Activated CD8-positive, alpha-beta memory T cell treated with anti-CD3 and anti-CD28 coated beads, Interleukin-2, amount 50 U/mL, for 1 hour (primary cell): ENCODE measurements around the gene SFXN3.

ENCODE experiments used
- DNase-seq: peaks from one replicate; pipeline ENCODE4 v3.0.0-alpha.2; 2020; ENCODE audit errors: extremely low read depth

Gene SFXN3

DNA sequence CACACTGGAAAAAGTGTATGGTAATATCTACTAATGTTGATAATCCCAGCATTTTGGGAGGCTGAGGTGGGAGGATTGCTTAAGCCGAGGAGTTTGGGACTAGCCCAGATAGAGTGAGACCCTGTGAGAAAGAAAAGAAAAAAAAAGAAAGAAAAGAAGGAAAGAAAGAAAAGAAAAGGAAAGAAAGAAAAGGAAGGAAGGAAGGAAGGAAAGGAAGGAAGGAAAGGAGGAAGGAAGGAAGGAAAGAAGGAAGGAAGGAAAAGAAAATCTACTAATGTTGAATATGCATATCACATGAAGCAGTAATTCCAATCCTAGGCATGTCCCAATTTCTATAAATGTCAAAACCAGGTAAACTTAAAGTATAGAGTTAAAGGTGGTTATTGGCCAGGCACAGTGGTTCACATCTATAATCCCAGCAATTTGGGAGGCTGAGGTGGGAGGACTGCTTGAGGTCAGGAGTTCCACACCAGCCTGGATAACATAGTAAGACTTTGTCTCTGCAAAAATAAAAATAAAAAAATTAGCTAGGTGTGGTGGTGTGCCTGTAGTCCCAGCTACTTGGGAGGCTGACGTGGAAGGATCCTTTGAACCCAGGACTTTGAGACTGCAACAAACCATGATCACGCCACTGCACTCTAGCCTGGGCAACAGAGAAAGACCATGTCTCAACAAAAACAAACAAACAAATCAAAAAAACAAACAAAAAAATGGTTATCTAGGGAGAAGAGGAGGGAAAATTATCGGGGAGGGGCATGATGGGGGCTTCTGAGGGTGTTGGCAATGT lies 25.5 kb downstream of the SFXN3 start:
- no peak for DNase-seq

DNA sequence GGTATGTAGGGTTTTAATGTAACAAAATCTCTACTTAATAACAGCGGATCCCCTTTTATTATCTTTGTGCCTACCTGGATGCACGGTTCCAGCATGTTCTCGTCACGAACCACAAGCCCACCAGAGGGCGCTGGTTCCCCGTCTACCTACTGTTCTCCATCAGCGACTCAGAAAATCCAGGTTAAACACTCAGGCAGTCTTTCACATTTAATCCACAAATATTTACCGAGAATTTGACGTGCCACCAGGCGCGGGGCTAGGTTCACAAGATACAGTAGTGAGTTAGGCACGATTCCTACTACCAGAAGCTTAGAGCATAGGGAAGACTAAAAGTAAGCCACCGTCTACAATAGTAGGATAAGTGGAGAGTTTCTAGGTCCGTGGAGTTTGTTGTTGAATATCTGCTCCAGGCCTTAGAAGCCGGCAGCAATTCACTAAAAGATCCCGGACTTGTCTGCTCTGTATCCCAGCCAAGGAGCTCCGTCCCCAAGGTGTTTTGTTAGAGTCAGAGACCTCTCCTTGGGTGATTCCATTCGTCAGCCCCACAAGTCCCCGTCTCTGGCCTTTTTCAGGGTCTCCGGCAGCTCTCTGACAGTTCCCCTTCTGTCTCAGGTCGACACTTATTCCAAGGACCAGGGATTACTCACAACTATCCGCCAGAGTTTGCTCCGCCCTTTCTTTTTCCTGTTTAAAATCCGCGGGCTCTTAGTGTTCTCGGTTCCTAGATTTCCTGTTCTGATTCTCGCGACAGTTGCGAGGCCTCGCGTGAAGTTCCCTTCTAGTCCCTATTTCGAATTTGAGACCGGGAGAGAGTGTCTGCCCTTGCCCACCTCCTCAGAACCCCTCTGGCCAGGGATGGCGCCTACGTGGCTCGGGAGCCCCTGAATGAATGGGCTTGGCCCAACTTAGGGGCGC lies 29.3 kb downstream of the SFXN3 start:
- DNase-seq = peak; percentile 76

DNA sequence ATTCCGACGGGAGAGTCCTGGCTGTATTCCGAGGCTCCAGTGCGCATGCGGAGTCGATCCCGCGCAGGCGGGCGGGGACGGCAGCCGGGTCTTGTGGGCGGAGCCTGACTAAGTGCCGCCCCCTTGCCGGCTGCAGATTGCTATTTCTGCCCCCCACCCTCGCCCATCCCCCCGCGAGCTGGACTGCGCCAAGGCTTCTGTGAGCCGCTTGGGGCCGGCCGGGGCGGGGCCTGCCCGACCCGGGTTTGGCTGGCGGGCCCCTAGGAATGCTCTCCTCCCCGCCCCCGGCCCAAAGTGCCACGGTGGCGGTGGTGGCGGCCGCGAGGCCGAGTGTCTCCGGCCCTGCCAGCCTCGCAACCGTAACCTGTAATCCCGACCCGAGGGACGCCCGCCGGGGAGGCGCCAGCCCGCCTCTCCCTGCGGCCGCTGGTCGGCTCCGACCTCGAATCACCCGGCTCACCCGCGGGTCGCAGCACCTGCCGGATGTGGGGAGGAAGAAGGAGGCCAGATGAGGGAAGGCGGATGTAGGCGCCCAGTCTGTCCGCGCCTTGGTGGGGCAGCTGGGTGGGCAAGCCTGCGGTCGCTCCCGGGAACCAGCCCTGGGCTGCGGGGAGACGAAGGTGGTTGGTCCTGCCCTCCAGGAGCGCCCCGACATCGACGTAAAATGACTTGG lies 30.1 kb downstream of the SFXN3 start:
- DNase-seq = peak; percentile 75

DNA sequence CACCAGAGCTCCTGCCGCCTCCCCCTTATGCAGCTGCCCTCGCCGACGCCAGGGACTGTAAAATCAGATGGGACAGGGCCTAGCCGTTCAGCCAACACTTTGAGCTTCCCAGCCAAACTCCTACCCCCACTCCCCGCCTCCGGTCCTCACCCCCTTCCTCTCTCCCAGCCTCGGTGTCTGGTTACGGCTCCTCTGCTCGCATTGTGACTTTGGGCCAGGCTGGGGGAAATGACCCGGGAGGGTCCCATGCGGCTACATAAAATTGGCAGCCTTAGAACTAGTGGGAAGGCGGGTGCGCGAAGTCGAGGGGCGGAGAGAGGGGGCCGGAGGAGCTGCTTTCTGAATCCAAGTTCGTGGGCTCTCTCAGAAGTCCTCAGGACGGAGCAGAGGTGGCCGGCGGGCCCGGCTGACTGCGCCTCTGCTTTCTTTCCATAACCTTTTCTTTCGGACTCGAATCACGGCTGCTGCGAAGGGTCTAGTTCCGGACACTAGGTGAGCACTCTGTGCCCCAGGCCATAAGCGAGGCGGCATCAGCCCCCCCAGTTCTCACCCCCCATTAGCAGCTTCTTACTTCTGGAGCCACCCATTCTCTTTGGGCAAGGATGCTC lies 30.7 kb downstream of the SFXN3 start, which contains the start of gene KAZALD1:
Gene KAZALD1 (plus strand): TSS at position 366 of the 608 bp plus-strand sequence. CDS start 604 bp downstream, outside the sequence.
- no peak for DNase-seq

DNA sequence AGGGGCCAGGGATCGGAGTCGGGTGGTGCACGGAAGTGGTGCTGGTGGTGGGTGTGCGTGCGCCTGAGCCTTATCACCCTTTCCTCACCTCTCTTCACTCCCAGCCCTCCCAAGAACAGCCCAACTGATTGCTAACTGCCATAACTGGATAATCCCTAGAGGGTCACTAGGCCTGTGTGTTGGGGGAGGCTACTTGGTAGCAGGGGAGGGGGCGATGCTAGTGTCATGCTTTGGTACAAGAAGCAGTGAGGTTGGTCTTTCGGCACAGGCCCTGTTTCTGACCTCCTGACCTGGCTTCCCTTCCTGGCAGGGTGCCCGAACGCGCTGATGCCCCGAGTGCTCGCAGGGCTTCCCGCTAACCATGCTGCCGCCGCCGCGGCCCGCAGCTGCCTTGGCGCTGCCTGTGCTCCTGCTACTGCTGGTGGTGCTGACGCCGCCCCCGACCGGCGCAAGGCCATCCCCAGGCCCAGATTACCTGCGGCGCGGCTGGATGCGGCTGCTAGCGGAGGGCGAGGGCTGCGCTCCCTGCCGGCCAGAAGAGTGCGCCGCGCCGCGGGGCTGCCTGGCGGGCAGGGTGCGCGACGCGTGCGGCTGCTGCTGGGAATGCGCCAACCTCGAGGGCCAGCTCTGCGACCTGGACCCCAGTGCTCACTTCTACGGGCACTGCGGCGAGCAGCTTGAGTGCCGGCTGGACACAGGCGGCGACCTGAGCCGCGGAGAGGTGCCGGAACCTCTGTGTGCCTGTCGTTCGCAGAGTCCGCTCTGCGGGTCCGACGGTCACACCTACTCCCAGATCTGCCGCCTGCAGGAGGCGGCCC lies 31.4 kb downstream of the SFXN3 start:
- DNase-seq = no peak

DNA sequence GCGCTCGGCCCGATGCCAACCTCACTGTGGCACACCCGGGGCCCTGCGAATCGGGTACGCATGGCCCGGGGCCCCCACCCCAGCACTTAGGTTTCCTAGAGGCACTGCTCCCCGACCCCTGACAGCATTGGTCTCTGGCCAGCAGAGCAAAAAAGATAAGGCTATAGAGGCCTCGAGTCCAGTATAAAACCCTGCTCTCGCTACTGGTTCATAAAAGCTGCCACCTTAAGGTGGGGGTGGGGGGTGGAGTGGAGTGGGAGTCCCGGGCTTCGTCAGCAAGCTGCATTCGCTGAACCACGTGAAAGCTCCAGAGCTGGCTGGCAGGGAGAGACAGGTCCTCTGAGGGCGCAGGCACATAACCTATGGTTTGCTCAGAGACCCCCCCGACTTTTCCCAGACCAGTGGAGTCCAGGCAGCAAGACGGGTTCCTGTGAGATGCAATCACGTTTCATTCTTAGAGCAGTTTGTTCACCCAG lies 32.1 kb downstream of the SFXN3 start:
- DNase-seq = no peak

DNA sequence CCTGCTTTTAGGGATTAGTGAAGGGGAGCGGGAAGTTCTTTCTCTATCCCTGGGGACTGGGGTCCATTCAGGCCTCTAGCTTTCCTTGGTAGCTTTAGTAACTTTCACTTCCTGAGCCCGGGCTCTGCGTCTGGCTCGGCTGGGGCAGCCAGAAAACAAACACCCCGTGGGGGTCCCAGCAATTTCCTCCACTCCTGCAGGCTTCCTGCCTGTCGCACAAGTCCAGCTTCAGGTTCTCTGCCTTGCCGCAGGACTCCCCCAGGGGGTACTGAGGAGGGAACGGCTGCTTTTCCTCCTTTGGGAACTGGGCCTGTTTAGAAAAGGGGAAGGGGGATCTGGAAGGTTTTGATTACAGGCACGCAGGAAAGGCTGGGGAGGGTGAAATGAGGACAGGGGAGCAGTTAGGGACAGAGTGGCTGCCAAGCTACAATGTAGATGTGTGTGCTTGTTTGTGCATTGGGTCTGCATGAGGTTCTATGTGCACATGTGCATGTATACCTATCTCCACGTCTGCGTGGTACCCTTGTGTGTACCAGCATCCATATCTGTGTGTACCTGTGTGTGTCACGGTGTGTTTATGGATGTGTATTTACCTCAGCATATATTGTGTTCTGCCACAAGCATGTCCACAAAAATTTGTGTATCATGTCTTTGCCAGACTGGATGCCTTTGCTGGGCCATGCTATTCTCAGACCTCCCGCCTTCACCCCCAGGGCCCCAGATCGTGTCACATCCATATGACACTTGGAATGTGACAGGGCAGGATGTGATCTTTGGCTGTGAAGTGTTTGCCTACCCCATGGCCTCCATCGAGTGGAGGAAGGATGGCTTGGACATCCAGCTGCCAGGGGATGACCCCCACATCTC lies 32.7 kb downstream of the SFXN3 start:
- DNase-seq = no peak

DNA sequence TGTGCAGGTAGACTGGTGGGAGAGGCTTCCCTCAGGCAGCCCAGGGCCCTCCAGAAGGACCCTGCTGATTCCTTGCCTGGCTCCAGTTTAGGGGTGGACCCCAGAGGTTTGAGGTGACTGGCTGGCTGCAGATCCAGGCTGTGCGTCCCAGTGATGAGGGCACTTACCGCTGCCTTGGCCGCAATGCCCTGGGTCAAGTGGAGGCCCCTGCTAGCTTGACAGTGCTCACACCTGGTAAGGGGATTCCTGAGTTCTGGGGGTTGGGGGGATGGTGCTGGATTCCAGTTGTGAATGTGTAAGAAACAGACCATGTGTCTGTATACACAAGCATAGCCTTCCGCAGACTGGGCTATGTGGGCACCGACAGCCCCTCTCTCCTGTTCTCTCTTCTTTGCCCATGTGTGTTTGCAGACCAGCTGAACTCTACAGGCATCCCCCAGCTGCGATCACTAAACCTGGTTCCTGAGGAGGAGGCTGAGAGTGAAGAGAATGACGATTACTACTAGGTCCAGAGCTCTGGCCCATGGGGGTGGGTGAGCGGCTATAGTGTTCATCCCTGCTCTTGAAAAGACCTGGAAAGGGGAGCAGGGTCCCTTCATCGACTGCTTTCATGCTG lies 33.5 kb downstream of the SFXN3 start:
- DNase-seq = no peak

DNA sequence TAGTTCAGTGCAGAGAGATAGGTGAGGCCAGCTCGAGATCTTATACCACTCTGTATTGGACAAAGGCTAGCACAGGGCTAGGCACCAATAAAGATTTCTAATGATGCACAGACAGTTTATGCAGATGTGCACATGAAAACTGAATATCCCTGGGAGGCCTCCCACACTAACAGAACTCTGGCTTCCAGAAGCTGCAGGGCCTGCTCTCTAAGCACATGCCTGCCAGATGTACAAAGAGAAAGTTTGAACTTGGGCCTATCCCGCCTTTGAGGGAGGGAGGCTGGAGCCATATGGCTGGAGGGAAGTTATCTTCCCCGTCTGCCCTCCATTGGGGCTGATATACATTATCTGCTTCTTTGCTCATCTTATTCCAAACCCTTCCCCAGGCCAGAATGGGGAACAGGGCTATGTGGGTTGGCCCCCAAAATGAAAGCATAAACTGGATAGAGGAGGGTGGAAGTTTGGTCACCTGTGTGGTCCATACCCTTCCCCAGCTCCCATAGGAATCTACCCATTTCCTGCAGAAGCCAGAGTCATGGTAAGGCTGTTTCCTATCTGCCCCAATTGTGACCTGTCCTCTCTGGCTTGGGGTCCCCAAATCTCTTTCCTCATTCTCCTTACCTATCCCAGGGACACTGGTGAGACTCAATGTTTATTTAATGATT lies 34.6 kb downstream of the SFXN3 start:
- no peak for DNase-seq

DNA sequence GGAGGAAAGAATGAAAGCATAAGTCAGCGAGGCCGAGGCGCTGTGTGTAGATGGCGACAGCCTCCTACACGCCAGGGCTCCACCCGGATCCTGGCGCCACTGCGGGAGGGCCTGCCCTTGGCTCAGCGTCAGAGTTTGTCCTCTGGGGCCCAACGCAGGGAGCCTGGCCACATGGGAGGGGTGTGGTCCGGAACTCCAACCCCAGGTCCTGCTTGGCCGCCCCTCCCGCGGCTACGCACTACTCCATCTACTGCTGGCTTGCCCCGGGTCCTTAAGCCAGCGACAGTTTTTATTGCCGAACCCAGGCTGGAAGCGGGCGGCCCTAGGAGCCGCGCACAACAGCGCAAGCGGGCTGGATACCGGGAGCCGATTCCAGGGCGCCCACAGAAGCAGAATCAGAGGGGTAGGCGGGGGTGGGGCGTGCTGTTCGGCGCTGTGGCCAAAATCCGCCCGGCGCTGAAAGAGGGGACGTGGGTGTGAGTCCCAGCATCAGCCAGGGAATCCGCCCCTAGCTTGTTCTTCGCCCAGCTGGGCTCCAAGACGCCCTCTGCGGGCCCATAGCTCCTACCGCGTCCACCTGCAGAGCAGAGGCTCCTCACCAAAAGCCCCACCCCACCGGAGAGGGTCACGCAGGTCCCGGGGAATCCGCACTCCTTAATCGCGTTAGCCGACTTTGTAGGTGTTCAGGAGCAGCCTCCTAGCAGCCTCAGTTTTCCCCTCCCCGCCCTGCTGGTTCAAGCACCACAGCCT lies 35.3 kb downstream of the SFXN3 start:
- no peak for DNase-seq

DNA sequence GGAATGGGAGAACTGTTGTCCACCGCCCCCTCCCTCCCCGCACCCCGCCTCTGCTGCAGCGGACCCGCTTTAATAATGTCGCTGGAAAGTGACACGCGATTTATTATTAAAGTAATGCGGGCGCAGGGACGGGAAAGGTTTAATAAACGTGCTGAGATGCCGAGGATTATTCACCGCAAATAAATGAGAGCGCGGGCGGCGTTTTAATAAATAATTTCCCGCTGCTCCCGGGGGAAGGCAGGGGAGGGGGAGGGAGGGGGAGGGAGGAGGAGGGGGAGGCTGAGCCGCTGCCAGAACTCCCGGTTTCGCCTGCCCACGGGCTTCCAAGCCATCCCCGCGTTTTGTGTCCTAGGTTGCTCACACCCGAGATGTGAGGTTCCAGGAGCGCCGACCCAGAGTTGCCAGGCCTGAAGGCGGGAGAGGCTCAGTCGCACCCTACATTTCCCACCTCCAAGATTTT lies 35.9 kb downstream of the SFXN3 start:
- DNase-seq = no peak

DNA sequence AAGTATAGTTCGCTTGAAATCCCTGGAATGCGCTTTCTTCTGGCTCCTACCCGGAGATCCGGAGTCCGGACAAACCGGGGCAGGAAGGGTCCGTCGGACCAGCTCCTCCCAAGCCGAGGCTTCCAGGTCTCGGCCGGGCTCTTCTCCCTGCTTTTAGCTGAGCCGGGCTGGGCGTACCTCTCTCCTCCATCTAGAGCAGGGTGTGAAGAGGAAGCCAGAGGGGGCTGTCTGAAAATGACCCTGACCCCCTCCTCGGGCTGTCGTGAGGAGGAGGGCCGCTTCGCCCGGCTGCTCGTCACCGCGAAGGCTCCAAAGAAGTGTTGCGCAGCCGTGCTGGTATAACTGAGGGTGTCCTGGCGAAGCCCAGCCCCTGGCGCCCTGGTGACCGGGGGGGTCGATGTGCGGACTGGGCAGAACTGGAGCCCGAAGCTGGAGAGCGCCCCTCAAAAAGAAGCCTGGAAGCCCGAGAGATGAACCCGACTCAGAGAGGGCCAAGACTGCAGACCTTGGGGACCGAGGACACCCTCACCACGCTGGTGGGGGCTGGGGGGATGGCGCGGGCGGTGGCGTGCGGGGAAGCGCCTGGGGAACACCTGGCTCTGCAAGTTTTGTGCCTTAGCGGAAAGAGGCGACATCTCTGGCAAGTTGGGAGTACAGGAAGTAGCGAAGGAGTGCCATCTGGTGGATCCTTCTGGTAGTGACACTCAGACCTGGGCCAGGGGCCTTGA lies 36.5 kb downstream of the SFXN3 start:
- no peak for DNase-seq

DNA sequence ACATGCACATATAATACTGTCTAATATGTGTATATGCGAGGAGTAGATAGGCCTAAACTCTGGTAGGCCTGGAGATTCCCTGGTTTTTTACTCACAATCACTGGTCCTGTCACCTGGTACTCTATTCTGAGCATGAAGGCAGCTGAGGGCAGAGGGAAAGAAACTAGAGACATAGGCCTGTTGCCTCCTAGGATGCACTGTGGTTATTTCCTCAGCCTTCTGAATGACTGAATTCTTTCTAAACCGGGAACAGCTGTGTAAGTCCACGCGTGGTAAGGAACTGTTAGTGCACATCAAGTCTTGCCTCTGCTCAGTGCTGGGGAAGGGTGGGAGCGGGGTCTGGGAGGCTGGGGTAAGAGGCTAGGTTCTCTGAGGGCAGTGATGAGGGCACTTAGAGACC lies 38.4 kb downstream of the SFXN3 start:
- DNase-seq = no peak

DNA sequence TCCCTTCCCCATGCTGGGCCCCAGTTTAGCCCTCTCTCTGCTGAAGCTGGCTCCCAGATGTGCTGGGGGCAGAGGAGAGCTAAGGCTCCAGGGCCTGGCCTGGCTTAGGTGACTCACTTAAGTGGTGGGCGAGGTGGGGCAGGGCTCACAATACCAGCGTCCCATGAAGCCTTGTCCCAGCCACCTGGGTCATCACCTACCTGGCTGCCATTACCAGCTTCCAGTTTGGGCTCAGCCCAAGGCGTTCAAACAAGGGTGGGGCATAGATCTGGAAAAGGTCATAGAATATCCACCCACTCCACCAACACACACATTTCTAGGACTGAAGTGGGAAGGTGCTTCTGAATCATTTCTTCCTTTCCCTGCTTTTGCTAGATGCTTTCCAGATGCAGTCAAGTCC lies 39.1 kb downstream of the SFXN3 start:
- no peak for DNase-seq

DNA sequence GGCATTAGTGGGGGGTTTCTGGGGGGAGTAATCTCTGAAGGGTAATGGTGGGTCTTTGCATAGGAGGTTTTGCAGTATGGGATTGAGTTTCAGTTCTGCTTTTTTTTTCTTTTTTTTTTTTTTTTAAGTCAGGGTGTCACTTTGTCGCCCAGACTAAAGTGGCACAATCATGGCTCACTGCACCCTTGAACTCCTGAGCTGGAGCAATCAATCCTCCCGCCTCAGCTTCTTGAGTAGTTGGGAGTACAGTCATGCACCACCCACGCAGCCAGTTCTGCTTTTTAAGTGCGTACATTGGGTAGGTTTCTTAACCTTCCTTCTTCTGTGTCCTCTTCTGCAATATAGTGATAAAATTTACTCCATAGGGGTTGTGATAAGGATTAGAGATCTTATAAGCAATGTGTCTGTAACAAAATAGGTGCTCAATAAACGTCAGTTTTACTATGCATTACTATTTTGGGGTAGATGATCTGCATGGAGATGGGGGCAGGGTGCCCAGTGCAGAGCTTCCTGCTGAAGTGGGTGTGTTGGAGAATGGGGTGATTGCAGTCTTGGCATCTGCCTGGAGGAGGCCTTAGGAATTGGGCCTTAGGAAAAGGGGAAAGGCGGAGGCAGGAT lies 40.3 kb downstream of the SFXN3 start:
- DNase-seq = no peak

DNA sequence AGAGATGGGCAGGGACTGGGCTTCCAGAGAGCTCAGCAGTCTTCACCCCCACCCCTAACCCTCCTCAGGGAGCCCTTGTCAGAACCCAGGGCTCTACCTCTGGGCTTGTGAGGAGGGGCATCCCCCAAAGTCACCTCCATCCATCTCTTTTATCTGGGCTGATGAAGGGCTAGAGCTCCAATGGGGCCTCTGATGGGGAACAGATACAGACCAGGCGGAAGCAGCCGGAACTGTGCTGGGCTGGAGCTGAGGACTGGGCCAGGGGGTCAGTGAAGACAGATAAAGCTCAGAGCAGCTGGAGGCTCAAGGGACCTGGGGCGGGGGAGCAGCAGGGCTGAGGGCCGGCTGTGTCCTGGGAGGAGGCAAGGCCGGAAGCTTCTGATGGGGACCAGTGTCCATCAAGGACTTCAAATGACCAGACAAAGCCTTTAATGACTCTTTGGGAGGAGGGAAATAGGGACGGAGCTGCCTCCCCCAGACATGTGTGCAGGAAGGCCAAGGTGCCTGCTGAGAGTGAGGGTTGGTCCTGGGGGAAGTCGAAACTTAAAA lies 40.9 kb downstream of the SFXN3 start:
- DNase-seq = no peak

DNA sequence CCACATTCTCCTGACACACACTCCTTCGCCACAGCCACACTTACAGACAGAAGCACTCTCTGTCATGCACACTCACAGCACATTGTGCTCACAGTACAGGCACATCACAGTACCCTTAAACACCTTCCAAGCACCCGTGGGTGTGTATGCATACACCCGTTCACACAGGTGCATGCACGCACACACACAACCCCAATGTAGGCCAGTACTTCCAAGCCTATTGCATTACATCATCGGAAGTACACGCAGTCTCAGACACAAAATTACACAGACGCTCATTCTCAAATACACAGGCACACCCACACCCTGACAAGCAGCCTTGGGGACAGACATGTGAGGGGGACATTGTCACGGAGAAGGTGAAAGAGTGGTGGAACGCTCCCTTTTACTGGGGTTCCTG lies 41.9 kb downstream of the SFXN3 start:
- no peak for DNase-seq
